GM15510 (cell line): ENCODE data around the gene RAP1GDS1.

Source experiments
- POLR2A ChIP-seq: IDR thresholded peaks from 3 replicates; pipeline ENCODE4 v1.6.1; 2011; ENCODE audit warnings: borderline replicate concordance; ENCODE audit not compliant: insufficient read length; ENCODE audit errors: extremely low read depth

The RAP1GDS1 gene

DNA sequence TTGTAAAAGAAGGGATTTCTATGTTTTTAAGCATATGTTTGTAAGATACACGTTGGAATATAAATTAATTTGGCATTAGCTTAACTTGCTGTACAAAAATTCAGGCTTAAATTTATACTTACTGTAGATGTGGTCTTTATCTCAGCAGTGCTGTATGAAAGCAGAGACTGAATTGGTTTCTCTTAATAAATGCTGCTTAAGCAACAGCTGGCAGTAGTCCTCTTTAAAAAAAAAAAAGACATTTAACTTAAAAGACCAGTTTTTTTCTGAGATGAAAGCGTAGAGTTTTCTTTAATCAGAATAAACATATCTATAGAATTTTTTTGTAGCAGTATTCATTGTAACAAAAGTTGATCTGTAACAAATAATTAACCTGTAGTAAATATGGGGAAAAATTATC is 124.6 kb downstream of the RAP1GDS1 start:
- TF ChIP-seq POLR2A, result no peak

DNA sequence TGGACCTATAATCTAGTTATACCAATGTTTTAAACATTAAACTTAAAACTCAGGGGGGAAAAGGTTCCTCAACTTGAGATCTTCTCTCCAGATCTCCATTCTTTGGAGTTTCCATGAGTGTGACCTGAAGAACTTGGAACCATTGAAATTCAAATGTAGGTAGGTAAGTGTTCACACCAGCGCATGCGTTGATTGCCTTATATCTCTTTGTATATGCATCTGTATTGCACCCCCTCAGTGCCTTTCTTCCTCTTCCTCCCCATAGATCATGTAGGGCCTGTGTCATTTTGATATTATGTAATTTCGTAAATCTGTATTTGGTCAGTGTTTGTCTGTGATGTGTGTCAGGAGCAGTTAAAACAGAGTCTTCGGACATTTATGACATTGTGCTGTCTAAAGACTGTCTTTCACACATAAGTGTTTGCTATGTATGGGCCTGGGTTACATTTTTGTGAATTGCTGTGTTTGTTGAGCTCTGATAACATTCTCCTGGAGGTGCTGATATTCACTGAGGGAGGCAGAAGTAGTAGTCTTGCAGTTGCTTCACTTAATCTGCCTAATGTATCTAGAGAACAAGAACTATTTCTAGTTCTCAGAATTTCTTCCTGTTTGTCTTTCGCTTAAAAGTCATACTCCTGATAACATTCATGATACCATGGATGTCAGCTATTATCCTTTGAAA is 126.3 kb downstream of the RAP1GDS1 start:
- TF ChIP-seq POLR2A, result no peak

DNA sequence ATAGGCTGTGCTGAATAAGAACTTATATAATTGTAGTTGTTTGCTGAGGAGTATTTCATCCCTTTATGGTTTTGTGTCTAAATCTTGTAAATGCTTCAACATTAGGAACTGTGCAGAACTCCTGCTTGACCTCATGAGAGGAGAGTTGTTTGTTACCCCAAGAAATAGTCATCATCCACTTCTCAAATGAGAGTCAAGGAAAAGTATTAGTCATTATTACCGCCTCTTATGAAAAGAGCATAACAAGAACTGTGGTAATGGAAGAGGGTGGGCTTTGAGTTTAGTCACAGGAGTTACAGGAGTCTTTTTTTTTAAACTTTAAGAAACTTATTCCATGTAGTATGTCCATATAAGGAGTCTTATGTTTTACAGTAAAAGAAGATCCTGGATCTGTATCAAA is 132.9 kb downstream of the RAP1GDS1 start:
- no peak for TF ChIP-seq POLR2A

DNA sequence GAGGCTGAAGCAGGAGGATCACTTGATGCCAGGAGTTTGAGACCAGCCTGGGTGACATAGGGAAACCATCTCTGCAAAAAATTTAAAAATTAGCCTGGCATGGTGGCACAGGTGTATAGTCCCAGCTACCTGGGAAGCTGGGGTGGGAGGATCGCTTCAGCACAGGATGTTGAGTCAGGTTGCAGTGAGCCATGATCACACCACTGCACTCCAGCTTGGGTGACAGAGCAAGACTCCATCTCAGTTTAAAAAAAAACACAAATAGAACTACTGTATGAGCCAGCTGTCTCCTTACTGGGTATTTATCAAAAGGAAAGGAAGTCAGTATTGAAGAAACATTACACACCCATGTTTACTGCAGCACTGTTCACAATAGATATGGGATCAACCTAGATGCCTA is 138.7 kb downstream of the RAP1GDS1 start:
- TF ChIP-seq POLR2A, result no peak

DNA sequence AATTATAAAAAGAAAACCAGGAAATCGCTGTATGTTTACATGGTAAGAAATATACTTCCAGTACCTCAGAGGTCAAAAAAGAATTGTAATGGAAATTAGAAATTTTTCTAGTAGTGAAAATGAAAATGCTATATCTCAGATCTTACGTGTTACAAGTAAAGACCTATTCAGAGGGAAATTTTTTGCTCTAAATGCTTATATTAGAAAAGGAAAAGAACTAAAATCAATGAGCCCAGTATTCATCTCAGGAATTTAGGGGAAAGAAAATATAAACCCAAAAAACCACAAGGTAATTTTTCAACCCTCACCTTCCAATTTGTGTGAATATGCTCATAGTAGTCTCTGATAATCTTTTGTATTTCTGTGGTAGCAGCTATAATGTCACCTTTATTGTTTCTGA is 145.6 kb downstream of the RAP1GDS1 start:
- no peak for TF ChIP-seq POLR2A

DNA sequence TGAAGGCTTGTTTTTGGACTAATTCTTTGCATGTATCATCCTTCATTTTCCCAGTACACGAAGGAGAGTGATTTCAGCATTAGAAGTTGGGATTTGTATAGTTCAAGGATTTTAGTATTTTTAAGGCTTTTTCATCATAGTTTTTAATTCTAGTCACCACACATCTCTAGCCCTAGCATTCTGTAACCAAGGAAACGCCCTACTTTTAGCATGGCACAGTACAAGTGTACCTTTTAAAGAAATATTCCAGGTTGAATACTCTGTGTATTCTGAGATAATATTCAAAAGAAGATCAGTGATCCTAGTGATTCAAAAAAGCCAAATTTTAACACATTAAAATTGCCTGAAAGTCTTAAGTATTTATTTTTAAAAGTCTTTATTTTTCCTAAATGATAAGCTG is 150.5 kb downstream of the RAP1GDS1 start:
- no peak for TF ChIP-seq POLR2A

DNA sequence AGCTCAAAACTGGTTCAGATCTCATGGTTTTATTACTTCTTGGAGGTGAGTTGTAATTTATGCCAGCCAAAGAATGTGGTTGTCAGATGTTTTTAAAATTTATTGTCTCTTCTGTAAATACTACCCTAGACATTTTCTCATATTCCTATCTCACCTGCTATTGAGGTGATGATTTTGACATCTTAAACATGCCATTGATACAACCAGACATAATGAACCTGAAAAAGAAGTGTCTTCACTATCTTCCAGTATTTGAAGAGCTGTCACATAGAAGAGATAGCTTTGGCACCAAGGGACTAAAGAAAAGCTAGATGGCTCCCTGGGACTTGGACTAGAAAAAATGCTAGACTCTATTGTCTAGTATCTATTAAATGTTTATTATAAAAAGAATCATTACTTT is 155.7 kb downstream of the RAP1GDS1 start:
- no peak for TF ChIP-seq POLR2A

DNA sequence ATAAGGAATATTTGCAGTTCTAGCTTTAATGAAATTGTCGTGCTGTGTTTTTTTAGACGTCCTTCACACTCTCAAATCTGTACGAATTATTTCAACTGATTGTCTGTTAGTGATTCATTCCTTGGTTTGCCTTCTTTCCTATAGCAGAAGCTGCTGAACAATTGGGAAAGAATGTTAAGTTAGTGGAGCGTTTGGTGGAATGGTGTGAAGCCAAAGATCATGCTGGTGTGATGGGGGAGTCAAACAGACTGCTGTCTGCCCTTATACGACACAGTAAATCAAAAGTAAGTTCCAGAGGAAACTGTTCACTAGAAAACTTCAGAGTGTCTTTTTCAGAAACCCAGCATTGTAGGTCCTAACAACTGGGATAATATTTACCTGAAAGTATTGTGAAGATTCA is 159.9 kb downstream of the RAP1GDS1 start:
- no peak for TF ChIP-seq POLR2A

DNA sequence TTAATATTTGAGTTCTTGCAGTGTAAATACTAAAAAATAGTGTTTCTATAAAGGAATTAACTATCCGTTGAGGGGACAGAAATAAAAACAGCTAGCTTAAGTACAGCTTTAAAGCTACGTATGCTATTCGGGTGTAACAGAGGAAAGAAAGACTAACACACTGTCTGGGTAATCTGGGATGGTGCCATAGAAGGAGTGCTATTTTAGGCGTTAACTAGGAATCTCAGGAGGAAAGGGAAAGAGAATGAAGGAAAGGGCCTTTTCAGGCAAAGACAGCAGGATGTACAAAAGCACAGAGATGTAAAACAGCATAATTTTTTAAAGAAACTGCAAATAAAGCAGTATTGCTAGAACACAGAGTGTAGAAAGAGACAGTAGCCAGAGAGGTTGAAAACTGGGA is 161.8 kb downstream of the RAP1GDS1 start:
- no peak for TF ChIP-seq POLR2A

DNA sequence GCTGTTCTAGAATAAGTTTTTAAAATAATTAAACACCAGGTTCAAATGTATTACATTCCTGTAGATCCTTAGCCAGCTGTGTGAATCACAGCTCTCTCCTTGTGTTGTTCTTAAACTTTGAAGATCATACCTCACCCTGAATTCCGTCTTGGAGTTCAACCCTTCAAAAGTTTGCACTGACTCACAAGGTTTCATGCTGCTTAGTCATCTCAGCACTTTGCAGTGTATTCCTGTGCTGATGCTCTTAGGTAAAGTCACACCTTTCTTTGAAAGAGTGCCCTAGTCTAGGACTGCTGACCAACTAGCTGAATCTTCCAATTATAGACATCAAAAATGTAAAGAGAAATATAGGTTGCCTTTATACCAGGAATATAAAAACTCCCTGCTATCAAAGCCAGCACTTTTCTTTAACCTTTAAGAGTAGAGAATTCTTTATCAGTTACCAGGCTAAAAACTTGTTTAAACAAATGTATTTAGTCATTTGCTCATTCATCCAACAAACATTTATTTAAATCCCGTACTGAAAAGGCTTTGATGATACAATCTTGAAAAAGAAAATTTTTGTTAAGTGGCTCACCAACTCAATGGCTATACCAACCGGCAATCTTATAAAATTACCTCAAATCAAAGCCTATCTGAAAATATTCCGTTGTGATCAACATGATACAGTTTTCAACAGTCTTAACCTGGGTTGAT is 169.7 kb downstream of the RAP1GDS1 start:
- no peak for TF ChIP-seq POLR2A

DNA sequence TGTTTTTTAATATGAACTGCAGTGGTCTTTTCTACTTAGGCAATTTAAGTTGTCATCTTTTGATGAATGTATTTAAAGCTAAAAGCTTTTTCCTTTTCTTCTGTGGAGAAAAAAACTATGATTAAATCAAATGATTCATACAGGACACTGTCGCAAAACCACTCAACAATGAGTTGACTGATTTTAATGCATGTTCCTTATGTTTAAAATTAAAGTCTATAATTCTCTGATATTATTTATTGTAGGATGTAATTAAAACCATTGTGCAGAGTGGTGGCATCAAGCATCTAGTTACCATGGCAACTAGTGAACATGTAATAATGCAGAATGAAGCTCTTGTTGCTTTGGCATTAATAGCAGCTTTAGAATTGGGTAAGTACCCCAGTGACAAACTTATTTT is 172.5 kb downstream of the RAP1GDS1 start:
- no peak for TF ChIP-seq POLR2A

DNA sequence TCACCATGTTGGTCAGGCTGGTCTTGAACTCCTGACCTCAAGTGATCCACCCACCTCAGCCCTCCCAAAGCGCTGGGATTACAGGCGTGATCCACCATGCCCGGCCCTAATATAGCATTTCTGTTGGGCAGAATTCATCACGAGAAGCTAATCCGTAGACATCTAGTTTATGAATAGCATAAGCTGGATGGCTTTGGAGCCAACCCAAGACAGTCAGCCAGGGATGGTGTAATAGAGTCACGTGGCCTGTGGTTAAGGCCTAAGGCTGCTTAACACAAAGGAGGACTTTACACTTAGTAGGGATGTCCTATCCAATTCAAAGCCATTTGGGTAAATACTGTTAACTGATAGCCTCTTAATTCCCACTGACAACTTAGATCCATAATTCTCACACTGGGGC is 173.6 kb downstream of the RAP1GDS1 start:
- TF ChIP-seq POLR2A, result no peak

DNA sequence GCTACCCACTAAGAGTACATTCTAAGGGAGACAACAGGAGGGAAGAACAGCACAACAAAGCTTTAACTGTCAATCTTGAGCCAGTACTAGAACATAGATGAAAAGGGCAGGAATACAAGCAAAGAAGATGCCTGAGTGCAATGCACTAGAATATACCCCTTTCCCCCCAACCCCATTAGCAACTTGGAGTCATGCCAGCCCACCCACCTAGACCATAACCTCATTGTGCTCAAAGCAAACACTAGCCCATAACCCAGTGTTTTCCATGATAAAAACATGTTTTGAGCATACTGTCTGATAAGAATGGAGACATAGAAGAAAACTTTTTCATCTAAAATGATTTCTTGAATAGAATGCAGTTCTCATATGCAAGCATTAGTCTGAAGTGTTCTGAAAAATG is 183.2 kb downstream of the RAP1GDS1 start:
- TF ChIP-seq POLR2A, result no peak

DNA sequence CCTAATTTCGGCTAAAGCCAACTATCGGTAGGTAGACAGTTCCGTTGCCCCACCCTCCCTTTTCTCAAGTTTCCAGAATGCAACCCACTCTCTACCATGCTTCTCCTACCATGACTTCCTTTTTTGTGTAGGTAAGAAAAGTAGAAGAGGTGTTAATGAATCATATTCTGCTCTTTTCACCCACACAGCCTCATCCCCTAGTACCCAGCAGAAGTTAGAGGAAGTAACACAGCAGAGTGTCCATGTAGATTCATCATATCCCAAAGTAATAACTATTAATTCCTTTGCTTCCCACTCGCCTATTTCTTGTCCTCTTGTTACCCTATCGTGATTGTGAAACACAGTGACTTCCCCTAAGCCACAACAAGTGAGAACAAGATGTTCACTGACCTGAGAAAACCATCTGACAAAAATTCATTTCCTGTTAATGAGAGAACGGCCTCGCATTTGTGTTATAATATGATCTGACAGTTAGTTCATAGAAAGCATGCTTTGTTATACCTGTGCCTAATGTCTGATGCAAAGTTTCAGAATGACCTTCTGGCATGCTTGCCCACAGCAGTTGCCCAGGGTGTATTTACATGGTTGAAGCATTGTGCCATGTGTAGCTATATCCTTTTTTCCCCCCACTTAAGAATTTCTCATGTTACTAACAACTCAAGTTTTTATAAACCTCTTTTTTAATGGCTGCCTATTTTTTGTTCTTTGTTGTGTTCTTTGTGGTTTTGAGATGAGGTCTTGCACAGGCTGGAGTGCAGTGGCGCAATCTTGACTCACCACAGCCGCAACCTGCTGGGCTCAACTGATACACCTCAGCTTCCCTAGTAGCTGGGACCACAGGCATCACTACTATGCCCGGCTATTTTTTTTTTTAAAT is 185.6 kb downstream of the RAP1GDS1 start:
- TF ChIP-seq POLR2A, result no peak

DNA sequence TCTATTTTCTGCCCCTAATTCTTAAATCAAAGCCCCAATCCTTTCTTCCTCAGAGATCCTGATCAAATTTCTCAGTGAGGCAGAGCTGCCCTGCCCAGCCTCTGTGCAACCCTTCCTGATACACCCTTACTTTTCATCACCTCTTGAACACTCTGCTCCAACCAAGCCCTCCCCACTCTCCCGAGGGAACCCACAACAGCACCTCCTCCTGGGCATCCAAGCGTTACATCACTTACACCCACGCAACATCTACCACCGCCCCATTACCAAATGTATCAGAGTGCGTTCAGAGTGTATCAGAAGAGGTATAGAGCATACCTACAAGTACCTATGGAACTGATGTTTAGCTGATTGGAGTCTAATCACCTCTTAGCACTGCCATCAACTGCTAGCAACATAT is 186.5 kb downstream of the RAP1GDS1 start:
- no peak for TF ChIP-seq POLR2A
